Colonic mucosa (tissue), 4 donors: ENCODE data around the gene NFKBIB. TPM values are rescaled to one million over a fixed set of nuclear protein-coding genes. Genes with fewer than 3 reads are reported as not detected.

Experiments used
- DNase-seq: peaks from one replicate; pipeline ENCODE4 v3.0.0-alpha.2; 2020
- H3K27ac ChIP-seq: fragments of 200-600 bp; one replicate; pipeline ENCODE4 v1.8.0; 2021
- H3K27me3 ChIP-seq: fragments of 200-600 bp; one replicate; pipeline ENCODE4 v1.8.0; 2021
- H3K36me3 ChIP-seq: fragments of 200-600 bp; one replicate; pipeline ENCODE4 v1.8.0; 2021
- H3K4me1 ChIP-seq: fragments of 200-600 bp; one replicate; pipeline ENCODE4 v1.8.0; 2021; ENCODE audit warnings: mild to moderate bottlenecking
- H3K4me3 ChIP-seq: fragments of 200-600 bp; one replicate; pipeline ENCODE4 v1.8.0; 2021
- H3K9ac ChIP-seq, 2 donors: one replicate each; pipeline ENCODE4 v1.7.0; 2013; ENCODE audit warnings: control low read depth in 2 of 2, low read depth in 2 of 2, low read length in 2 of 2
- H3K9me3 ChIP-seq: fragments of 200-600 bp; one replicate; pipeline ENCODE4 v1.8.0; 2021
- CTCF ChIP-seq: fragments of 200-600 bp; IDR thresholded peaks from one replicate; pipeline ENCODE4 v1.8.0; 2022; ENCODE audit warnings: antibody characterized with exemption, mild to moderate bottlenecking
- intact Hi-C: fragments of 100-400 bp; cut with DNase I; formaldehyde crosslinking; loops from one replicate; pipeline ENCODE4 v1.14.1; 2022
- total RNA-seq, 2 donors: library from RNA; stranded (reverse); fragmentation: NEBNext Ultra II Directional in 1 of 2; extraction: Animal tissue kit (Norgen Biotek cat#: 25700) in 1 of 2; gene quantifications; one replicate each; pipeline ENCODE4 v1.2.1, GENCODE V29; 2021
- donor health status: healthy.
- donor health status: DM: no; HTN: no; CAD: no.
- donor health status: DM: no; HTN: no; CAD: no.

Gene NFKBIB
- total RNA-seq, 2 donors from 2014 or later: 40.7 to 52.4 TPM

GRCh38 chr19:38905620-38906019 is 5.9 kb downstream of the NFKBIB start:
- H3K36me3 ChIP-seq: no peaks in the 10 kb centered on the region
- H3K9ac ChIP-seq: no peak overlapping the region
- intact Hi-C loops: no loop called here
- no peak for DNase-seq
- H3K27ac ChIP-seq: no peak overlapping the region
- no peaks in the 10 kb centered on the region for H3K27me3 ChIP-seq
- H3K4me3 ChIP-seq: no peak overlapping the region
- no peaks in the 10 kb centered on the region for H3K4me1 ChIP-seq
- no peaks in the 10 kb centered on the region for H3K9me3 ChIP-seq
- TF ChIP-seq CTCF: no peak

GRCh38 chr19:38907227-38907626 is 7.5 kb downstream of the NFKBIB start:
- H3K27me3 ChIP-seq: no peaks in the 10 kb centered on the region
- no peak for DNase-seq
- no peak for TF ChIP-seq CTCF
- intact Hi-C loops: no loop called here
- H3K27ac ChIP-seq: no peak overlapping the region
- H3K36me3 ChIP-seq: no peaks in the 10 kb centered on the region
- H3K9ac ChIP-seq: no peak overlapping the region
- no peaks in the 10 kb centered on the region for H3K9me3 ChIP-seq
- H3K4me3 ChIP-seq: no peak overlapping the region
- no peaks in the 10 kb centered on the region for H3K4me1 ChIP-seq

- Histone ChIP-seq H3K27ac (no peak overlapping the region), H3K9ac (no peak overlapping the region), H3K4me1 (no peaks in the 10 kb centered on the region), H3K27me3 (no peaks in the 10 kb centered on the region), H3K36me3 (no peaks in the 10 kb centered on the region), H3K9me3 (no peaks in the 10 kb centered on the region), H3K4me3 (no peak overlapping the region)
- no peak for DNase-seq
- intact Hi-C loops: no loop called here
- TF ChIP-seq CTCF: no peak
Observed at GRCh38 chr19:38907670-38908069, 7.9 kb downstream of the NFKBIB start.

GRCh38 chr19:38908911-38909310 is 9.1 kb downstream of the NFKBIB start:
- Histone ChIP-seq H3K4me1 (no peaks in the 10 kb centered on the region), H3K9me3 (no peaks in the 10 kb centered on the region), H3K27me3 (no peaks in the 10 kb centered on the region), H3K9ac (no peak overlapping the region), H3K4me3 (no peak overlapping the region), H3K27ac (no peak overlapping the region), H3K36me3 (no peaks in the 10 kb centered on the region)
- intact Hi-C loops: no loop called here
- no peak for DNase-seq
- no peak for TF ChIP-seq CTCF

GRCh38 chr19:38910488-38910887 is 10.7 kb downstream of the NFKBIB start:
- H3K9ac ChIP-seq: no peak overlapping the region
- H3K27me3 ChIP-seq: no peaks in the 10 kb centered on the region
- DNase-seq: no peak
- no peaks in the 10 kb centered on the region for H3K9me3 ChIP-seq
- no peak overlapping the region for H3K27ac ChIP-seq
- intact Hi-C loops: no loop called here
- H3K4me3 ChIP-seq: no peak overlapping the region
- H3K36me3 ChIP-seq: no peaks in the 10 kb centered on the region
- no peaks in the 10 kb centered on the region for H3K4me1 ChIP-seq
- TF ChIP-seq CTCF: no peak
